Stimulated activated CD4-positive, alpha-beta T cell treated with anti-CD3 and anti-CD28 coated beads, Interleukin-4, amount 100 ng/mL, for 24 hours (primary cell): ENCODE measurements around the gene HDLBP.
"Not testable (repeated sequence)": the region's sequence is repeated elsewhere in the genome, so short reads cannot be mapped to it uniquely, and the experiment has no call there.

Source experiments
- DNase-seq: peaks from one replicate; pipeline ENCODE4 v3.0.0-alpha.2; 2020

HDLBP gene

DNA sequence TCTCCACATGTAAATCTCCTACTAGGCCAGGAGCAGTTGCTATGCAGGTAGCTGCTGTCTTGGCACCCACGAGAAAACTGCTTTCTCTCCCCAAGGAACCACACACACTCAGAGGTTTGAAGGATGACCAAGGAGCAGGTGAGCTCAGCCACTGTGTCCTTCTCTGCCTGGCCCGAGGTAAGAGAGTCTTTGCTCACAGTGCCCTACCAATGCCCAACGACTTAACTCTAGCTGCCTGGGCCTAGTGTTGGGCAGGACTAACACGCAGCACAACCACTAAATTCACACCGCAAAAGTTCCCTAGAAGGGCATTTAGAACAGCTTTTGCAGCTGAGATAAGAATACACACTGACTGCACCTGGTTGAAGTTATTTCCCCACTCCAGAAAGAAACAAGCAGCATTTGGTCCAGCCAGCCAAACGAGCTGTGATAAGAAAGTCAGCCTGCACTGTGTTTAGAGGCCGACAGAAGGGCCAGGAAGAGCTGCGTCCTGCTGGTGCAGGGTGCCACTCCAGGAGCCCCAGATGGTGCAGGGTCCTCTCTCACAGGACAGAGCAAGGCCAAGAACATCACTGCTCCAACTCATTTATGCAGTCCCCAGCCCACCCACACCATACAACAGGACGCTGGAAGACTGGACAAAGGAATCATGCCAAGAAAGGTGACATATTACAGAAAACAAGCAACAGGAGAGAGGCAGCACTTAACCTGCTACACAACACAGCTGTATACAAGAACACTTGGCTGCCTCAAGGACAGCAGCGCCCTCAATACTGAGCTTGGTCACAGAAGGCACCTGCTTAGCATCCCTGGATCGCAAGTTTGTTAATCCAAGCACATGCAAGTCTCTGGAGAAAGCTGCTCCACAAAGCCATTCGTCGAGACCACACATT lies 12.5 kb downstream of the HDLBP start:
- no peak for DNase-seq

DNA sequence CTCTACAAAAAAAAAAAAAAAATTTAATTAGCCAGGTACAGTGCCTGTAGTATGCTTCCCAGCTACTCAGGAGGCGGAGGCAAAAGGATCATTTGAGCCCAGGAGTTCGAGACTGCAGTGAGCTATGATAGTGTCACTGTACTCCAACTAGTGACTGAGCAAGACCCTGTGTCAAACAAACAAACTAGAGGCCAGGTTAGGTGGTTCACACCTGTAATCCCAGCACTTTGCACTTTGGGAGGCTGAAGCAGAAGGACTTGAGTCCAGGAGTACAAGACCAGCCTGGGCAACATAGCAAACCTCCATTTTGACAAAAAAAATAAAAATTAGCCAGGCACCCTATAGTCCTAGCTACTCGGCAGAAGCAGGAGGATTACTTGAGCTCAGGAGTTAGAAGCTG lies 13.4 kb downstream of the HDLBP start:
- no peak for DNase-seq

DNA sequence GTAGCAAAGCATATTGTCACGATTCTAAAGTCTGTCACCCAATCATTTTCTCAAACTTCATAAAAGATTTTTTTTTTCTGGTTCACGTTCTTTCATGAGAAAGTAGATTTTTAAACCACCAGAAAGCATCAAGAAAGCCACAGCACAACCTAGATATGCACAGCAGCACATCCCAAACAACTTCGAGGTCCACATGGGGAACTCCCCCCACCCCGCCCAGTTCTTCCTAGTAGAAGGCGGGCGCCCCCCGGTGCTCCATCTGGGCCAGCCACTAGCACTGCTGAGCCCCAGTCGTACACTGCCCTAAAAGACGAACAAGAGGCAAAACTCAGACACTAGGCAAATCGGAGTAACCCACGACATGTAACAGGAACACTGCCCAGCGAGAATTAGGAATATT lies 15.5 kb downstream of the HDLBP start:
- peak; percentile 20 for DNase-seq

DNA sequence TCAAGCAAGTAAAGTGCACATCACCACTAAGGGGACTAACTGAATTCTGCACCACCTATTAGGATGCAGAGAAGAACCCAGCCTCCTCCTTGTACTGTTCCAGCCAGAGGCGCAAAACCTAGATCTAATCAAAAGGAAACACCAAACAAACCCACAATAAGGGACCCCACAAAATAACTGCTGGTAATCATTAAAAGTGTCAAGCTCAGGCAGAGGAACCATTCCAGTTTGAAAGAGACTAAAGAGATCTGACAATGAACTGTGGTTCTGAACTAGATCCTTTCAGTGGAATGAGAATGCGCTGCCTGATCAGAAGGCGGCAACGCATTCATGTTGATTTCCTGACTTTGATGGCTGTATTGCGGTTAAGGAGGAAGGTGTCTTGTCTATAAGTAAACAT lies 16.8 kb downstream of the HDLBP start:
- no peak for DNase-seq

DNA sequence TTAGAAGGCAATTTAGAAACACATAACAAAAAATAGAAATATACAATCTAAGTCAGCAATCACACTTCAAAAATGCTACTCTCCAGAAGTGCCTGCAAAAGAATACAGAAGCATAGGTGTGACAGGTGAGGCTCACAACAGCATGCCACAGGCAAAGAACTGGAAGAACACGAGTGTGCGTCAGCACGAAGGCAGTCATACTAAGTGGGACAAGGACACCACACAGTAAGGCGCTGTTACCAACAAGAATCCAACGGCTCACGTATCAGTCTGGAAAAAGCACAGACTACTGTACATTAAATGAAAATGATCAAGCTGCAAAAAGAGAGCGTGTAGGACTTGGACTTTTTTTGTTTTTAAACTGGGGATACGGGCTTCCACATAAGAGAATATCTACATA lies 18.7 kb downstream of the HDLBP start:
- DNase-seq = no peak

- DNase-seq = no peak
Observed at GRCh38 chr2:241295326-241296095, 20.0 kb downstream of the HDLBP start.

GRCh38 chr2:241293378-241293797 lies 22.1 kb downstream of the HDLBP start:
- DNase-seq = not testable (repeated sequence)

DNA sequence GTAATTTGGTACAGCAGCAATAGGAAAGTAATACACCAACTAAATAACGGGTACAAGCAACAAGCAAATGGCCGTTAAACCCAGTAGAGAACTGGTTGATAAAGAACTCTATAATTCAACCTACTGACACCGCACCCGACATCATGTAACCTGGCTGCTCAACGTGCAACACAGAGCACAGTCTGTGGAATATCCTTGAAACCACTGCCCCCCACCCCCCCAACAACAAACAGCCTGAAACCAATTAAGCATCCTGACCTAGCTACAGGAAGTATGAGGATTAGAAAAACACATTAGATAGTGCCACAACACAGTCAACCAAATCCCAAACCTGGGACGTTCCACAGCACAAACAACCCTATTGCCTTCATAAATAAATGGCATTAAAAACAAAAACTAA lies 23.5 kb downstream of the HDLBP start:
- no peak for DNase-seq

- DNase-seq = no peak
Observed at GRCh38 chr2:241291153-241291552, 24.3 kb downstream of the HDLBP start.

GRCh38 chr2:241289597-241289996 lies 25.9 kb downstream of the HDLBP start:
- no peak for DNase-seq

- DNase-seq = no peak
Observed at GRCh38 chr2:241289053-241289452, 26.4 kb downstream of the HDLBP start.

DNA sequence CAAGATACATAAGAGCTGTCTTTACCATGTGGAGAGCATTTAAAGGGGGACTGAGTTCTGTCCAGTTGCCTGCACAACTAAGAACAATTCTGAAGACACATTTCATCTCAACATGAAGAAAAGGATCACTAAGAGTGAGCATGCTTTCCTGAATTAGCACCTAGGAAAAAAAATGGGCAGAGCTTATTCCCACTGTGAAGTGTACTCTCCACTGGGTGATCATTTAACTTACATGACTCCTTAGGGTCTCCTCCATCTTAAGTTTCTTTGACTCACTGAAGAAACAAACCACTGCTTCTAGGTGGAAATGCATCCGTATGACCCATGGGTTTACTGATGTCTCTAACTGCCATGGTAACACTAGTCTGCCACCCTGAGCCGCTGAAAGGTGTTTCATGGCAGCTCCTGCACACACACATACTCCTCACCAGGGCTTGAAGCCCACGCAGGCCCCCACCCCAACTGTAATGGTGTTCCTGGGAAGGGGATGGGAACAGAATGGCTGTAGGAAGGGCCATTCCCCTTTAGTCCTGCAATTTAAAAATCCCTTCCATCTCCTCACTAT lies 27.1 kb downstream of the HDLBP start:
- no peak for DNase-seq

- DNase-seq = no peak
Observed at GRCh38 chr2:241286348-241287090, 29.0 kb downstream of the HDLBP start.

DNA sequence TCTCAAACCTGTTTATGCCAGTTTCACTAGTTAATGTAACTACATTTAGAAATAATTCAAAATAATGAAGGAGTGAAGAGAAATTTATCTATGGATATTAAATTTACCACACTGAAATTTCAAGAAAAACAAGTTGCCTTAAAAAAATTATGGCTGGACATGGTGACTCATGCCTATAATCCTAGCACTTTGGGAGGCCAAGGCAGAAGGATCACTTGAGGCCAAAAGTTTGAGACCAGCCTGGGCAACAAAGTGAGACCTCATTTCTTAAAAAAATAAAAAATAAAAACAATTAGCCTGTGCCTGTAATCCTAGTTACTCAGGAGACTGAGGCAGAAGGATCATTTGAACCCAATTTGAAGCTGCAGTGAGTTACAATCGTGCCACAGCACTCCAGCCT lies 29.9 kb downstream of the HDLBP start:
- DNase-seq = no peak

GRCh38 chr2:241282555-241282954 lies 32.9 kb downstream of the HDLBP start:
- no peak for DNase-seq

GRCh38 chr2:241280291-241280690 lies 35.2 kb downstream of the HDLBP start:
- no peak for DNase-seq

- DNase-seq = no peak
Observed at GRCh38 chr2:241279828-241280227, 35.6 kb downstream of the HDLBP start.

GRCh38 chr2:241279413-241279812 lies 36.1 kb downstream of the HDLBP start:
- DNase-seq = no peak

DNA sequence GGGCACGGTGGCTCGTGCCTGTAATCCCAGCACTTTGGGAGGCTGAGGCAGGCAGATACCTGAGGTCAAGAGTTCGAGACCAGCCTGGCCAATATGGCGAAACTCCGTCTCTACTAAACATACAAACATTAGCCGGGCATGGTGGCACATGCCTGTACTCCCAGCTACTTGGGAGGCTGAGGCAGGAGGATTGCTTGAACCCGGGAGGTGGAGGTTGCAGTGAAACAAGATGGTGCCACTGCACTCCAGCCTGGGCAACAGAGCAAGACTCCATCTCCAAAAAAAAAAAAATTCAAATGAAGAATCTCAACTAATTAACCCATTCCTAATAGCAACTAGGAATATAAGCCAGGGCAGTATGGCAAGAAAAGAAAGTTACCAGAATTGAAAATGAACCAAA lies 37.2 kb downstream of the HDLBP start:
- not testable (repeated sequence) for DNase-seq

DNA sequence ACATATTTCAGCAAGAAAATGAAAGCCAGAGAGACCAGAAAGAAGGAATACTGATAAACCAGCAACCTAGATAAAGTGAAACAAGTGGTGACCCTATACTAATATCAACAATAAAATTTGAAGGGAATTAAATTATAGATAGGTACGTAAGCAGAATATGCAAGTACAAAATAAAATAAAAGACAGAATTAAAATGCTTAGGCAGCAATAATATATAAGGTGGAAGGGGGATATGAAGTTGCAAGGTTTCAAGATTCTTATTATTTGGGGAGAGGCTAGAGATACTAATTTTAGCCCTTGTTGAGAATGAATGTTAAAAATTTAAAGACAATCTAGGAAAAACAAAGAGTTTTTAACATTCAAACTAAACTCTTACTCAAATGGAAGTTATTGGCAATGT lies 39.6 kb downstream of the HDLBP start:
- no peak for DNase-seq

GRCh38 chr2:241275504-241275903 lies 40.0 kb downstream of the HDLBP start:
- DNase-seq = no peak

- no peak for DNase-seq
Observed at GRCh38 chr2:241274127-241274526, 41.3 kb downstream of the HDLBP start.
